Measurements from ENCODE around the gene UQCR11. TPM values are rescaled to one million over a fixed set of nuclear protein-coding genes. Genes with fewer than 3 reads are reported as not detected.
A peak's percentile ranks its signal among the peaks of the same experiment; 100 is the strongest.

The UQCR11 gene
- total and polyA plus RNA-seq, 2 of the 4 experiments (the other 2 are of a cell fraction): 29.2 to 177 TPM

DNA sequence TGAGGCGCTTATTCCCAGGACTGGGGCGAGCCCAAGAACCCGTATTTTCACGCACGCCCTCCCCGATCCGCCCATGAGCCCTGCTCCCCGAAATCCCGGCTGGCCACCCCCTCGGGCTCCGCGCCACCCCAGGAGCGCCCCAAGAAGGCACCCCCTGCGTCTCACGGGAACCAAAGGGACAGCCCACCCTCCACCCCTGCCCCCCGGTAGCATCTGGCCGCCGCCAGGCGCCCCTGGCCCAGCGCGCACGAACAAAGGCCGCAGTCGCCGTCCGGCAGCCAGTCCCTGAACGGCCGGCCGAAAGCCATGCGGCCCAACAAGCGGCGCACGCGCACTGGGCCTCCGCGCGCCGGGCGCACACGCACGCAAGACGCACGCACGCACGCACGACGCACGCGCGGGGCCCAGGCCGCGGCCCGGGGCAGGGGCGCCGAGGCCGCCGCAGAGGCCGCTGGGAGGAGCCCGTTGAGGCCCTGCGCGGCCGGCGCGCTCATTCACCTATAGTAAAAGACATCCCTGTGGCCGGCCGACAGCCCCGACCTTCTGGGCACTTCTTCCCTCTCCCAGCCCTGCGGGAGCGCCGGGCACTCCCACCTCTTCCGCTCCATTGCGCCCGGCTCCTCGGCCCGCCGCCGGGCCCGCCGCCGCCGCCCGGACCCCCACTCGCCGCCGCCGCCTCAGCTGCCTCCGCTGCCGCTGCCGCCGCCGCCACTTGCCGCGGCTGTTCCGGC is 13.1 kb downstream of the UQCR11 start (continued):
- TF ChIP-seq, protein P1, sequence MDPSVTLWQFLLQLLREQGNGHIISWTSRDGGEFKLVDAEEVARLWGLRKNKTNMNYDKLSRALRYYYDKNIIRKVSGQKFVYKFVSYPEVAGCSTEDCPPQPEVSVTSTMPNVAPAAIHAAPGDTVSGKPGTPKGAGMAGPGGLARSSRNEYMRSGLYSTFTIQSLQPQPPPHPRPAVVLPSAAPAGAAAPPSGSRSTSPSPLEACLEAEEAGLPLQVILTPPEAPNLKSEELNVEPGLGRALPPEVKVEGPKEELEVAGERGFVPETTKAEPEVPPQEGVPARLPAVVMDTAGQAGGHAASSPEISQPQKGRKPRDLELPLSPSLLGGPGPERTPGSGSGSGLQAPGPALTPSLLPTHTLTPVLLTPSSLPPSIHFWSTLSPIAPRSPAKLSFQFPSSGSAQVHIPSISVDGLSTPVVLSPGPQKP (IDR thresholded peaks at IDR 0.05; ENCODE audit: borderline replicate concordance, low read depth, low read length): no peak

DNA sequence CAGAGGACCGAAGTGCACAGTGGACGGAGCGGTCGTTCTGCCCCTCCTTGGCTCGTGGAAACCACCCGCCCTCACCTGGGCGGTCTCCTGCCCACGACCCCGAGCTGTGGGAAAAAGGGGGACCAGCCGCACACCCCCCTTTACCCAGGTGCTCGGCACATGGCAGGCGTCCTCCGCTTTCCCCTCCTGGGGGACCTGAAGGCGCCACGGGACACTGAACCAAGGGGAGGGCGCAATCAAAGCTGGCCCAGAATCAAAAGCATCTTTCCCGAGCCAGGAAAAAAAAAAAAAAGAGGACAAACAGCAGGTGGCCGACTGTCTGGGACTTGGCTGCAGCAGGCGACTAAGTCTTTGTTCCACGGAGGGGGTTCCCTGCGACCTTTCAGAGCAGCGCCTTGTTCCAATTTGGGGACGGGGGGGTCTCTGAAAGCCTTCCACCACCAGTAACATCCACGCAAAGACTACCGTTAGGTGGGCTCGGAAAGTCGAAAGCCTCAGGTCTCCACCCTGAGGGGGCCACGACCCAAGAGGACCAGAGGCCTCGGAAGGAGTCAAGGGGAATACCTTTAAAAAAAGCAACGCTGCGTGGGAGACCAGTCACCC is 13.7 kb downstream of the UQCR11 start:
- H3K27ac ChIP-seq (ENCODE audit: insufficient read depth, low read length): peak overlapping the region; percentile 81
- H2BK20ac ChIP-seq (ENCODE audit: low read depth, low read length): no peak overlapping the region
- H3K18ac ChIP-seq (ENCODE audit: low read depth, low read length): no peak overlapping the region; the same call in 1 of the 2 replicates
- DNase-seq (no peak), ATAC-seq (ENCODE audit: low read depth) (no peak; the same call in 1 of the 2 replicates)
- peak overlapping the region; percentile 78 for H2BK5ac ChIP-seq (ENCODE audit: low read depth, low read length, poor library complexity, severe bottlenecking)
- dilution Hi-C loops (cut with HindIII; ENCODE audit: low sequenced_read_pairs, unreplicated experiment): no loop called here
- intact Hi-C loops (cut with micrococcal nuclease): no loop called here
- peaks cover 35% of the 10 kb centered on the region for H4K20me1 ChIP-seq (ENCODE audit: insufficient read depth, low read length)
- H4K8ac ChIP-seq (ENCODE audit: low read depth in 2 of 2, low read length in 2 of 2): peak overlapping the region; percentile 97 to 100
- WGBS, 2 experiments (ENCODE audit: extremely low coverage in 2 of 2, insufficient read length in 1 of 2): 0% methylated on average over 1 of the region's 31 CpGs; no CpG with 5 or more reads in 1 of the 2 experiments
- in situ Hi-C loops (cut with MboI; ENCODE audit: low sequenced_read_pairs): no loop called here
- H3K36me3 ChIP-seq (ENCODE audit: control insufficient read depth, insufficient read depth, low read length): peaks cover 6% of the 10 kb centered on the region
- H3K14ac ChIP-seq (replicated peaks; ENCODE audit: low read depth, low read length): peak overlapping the region; percentile 98
- peak overlapping the region; percentile 96 for H2AK5ac ChIP-seq (ENCODE audit: low read depth, low read length)
- H4K5ac ChIP-seq (ENCODE audit: low read depth, low read length): peak overlapping the region; percentile 58
- H3K23ac ChIP-seq (ENCODE audit: low read depth, low read length): peak overlapping the region; percentile 86
- H3K4ac ChIP-seq (ENCODE audit: low read depth, low read length): peak overlapping the region; percentile 97
- peak overlapping the region; percentile 96 for H3K56ac ChIP-seq (ENCODE audit: extremely low read depth, insufficient read depth, low read length)
- no peak overlapping the region for H2BK120ac ChIP-seq (ENCODE audit: low read depth, low read length)
- H2BK15ac ChIP-seq (ENCODE audit: low read depth, low read length): no peak overlapping the region
- peak overlapping the region; percentile 95 for H3K9ac ChIP-seq (ENCODE audit: low read depth, low read length)
- H3K9me1 ChIP-seq (ENCODE audit: insufficient read depth, low read length): peaks cover 10% of the 10 kb centered on the region; the same call in 1 of the 2 replicates
- peak overlapping the region; percentile 100 for H2AK9ac ChIP-seq (replicated peaks; ENCODE audit: low read depth, low read length, poor library complexity)
- peak overlapping the region; percentile 61 for H3K4me3 ChIP-seq (ENCODE audit: insufficient read depth, low read depth, low read length)
- CTCF ChIA-PET: interaction anchor here (0.7 kb wide), 1 partner anchor 33 kb away, joined by 3 read pairs; no protein-coding TSS in a partner anchor
- no peaks in the 10 kb centered on the region for H3K27me3 ChIP-seq (ENCODE audit: control insufficient read depth, insufficient read depth, low read length)
- H3K4me1 ChIP-seq (ENCODE audit: control insufficient read depth, insufficient read depth, low read length): peaks cover 11% of the 10 kb centered on the region
- H3K79me1 ChIP-seq (ENCODE audit: low read depth in 1 of 2, low read length in 2 of 2): peaks cover 8 to 61% of the 10 kb centered on the region in 2 experiments
- no TSS peak for BruUV-seq (replicated peaks)
- POLR2A ChIA-PET (ENCODE audit: unreplicated experiment): no interaction called here
- H3K9me3 ChIP-seq (ENCODE audit: control insufficient read depth, insufficient read depth, low read length): no peaks in the 10 kb centered on the region
- peak overlapping the region; percentile 93 for H3K4me2 ChIP-seq (ENCODE audit: low read depth, low read length)
- peak overlapping the region; percentile 91 for H2AFZ ChIP-seq (replicated peaks; ENCODE audit: low read length, poor library complexity)
- H4K91ac ChIP-seq (ENCODE audit: insufficient read depth, low read depth, low read length): peak overlapping the region; percentile 91
- TF ChIP-seq NFE2L2 (IDR thresholded peaks at IDR 0.05; ENCODE audit: low read depth, low read length): no peak
- TF ChIP-seq, protein P2, sequence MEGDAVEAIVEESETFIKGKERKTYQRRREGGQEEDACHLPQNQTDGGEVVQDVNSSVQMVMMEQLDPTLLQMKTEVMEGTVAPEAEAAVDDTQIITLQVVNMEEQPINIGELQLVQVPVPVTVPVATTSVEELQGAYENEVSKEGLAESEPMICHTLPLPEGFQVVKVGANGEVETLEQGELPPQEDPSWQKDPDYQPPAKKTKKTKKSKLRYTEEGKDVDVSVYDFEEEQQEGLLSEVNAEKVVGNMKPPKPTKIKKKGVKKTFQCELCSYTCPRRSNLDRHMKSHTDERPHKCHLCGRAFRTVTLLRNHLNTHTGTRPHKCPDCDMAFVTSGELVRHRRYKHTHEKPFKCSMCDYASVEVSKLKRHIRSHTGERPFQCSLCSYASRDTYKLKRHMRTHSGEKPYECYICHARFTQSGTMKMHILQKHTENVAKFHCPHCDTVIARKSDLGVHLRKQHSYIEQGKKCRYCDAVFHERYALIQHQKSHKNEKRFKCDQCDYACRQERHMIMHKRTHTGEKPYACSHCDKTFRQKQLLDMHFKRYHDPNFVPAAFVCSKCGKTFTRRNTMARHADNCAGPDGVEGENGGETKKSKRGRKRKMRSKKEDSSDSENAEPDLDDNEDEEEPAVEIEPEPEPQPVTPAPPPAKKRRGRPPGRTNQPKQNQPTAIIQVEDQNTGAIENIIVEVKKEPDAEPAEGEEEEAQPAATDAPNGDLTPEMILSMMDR (conservative IDR thresholded peaks at IDR 0.05; ENCODE audit: low read depth, low read length): no peak
- TF ChIP-seq RFX5 (IDR thresholded peaks at IDR 0.05; ENCODE audit: low read depth, low read length): no peak
- no peak for TF ChIP-seq POLR2A (IDR thresholded peaks at IDR 0.05; ENCODE audit: low read depth, low read length)
- no peak for TF ChIP-seq SMC3 (IDR thresholded peaks at IDR 0.05; ENCODE audit: low read depth, low read length)
- TF ChIP-seq, protein P3, sequence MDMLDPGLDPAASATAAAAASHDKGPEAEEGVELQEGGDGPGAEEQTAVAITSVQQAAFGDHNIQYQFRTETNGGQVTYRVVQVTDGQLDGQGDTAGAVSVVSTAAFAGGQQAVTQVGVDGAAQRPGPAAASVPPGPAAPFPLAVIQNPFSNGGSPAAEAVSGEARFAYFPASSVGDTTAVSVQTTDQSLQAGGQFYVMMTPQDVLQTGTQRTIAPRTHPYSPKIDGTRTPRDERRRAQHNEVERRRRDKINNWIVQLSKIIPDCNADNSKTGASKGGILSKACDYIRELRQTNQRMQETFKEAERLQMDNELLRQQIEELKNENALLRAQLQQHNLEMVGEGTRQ (IDR thresholded peaks at IDR 0.05; ENCODE audit: low read depth, low read length): no peak
- no peak for TF ChIP-seq FOS (IDR thresholded peaks at IDR 0.05; ENCODE audit: low read depth, low read length)
- TF ChIP-seq MXI1 (IDR thresholded peaks at IDR 0.05; ENCODE audit: borderline replicate concordance, low read depth, low read length): 0 out of 2 replicates have a peak, but pooled peaks have one; percentile 5
- 0 out of 2 replicates have a peak, but pooled peaks have one; percentile 10 for TF ChIP-seq CHD1 (IDR thresholded peaks at IDR 0.05; ENCODE audit: low read depth, low read length)
- TF ChIP-seq CEBPB (IDR thresholded peaks at IDR 0.05; ENCODE audit: low read depth, low read length): no peak

Data from IMR-90 (cell line).